NCI-H1417 treated with DMSO at 0.1 percent for 48 hours (cell line): ENCODE results near the gene HAUS7.

Experiments
- DNase-seq: peaks from one replicate; lab custom pipeline; 2025; lab: John Stamatoyannopoulos, UW

The HAUS7 gene

DNA sequence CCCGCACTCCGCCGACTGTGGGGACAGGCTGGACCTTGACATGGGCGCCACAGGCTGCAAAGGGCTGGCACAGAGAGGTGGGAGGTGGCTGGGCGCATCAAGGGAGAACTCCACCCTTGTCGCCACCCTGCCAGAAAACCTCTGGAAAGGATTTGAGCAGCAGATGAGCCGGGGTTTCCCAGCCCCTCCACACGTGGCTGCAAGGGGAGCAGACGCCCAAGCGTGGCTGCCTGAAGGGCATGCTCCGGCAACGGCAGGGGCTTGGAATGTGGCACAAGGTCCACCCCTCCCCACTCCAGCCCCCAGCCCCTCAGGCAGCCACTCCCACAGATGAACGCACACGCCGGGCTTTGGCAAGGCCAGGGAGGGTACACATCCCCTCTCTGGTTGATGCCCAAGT, 29.0 kb upstream of the HAUS7 start:
- DNase-seq, result no peak

- DNase-seq, result no peak
Measured at GRCh38 chrX:153498453-153498852, 28.1 kb upstream of the HAUS7 start.

DNA sequence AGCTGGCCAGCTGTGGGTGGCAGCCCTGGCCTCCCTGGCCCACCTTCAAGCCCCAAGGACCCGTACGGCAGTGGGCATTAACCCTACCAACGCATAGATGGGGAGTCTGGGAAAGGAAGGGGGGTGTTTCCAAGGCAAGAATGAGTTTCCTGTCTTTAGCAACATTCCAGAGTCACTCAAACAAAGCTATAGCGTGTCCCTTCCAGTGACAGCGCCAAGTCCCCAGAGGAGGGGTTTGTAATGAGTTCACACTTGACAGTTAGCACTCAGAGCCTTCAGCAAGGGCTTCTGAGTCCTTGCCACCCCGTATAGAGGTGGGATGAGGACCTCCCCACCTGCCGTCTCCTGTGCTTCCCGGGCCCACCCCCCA, 26.2 kb upstream of the HAUS7 start:
- DNase-seq, result no peak

- no peak for DNase-seq
Measured at GRCh38 chrX:153495903-153496589, 25.7 kb upstream of the HAUS7 start.

DNA sequence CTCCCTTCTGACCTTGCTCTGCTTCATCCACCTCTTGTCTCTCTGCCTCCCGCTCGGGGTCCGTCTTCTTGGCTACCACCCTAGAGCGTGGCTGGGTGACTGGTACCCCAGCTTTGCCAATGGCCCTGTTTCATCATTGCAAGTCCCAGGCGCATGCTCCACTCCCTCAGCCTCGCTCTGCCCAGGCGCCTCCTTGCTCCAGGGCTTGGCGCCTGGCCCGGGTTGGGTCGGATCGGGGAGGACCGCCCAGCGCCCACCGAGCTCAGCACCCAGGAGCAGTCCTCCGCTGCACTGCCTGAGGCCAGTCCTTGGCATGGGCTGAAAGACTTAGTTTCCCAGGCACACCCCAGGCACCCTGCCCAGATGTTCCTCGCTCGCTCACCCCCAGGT, 25.0 kb upstream of the HAUS7 start:
- DNase-seq, result no peak

DNA sequence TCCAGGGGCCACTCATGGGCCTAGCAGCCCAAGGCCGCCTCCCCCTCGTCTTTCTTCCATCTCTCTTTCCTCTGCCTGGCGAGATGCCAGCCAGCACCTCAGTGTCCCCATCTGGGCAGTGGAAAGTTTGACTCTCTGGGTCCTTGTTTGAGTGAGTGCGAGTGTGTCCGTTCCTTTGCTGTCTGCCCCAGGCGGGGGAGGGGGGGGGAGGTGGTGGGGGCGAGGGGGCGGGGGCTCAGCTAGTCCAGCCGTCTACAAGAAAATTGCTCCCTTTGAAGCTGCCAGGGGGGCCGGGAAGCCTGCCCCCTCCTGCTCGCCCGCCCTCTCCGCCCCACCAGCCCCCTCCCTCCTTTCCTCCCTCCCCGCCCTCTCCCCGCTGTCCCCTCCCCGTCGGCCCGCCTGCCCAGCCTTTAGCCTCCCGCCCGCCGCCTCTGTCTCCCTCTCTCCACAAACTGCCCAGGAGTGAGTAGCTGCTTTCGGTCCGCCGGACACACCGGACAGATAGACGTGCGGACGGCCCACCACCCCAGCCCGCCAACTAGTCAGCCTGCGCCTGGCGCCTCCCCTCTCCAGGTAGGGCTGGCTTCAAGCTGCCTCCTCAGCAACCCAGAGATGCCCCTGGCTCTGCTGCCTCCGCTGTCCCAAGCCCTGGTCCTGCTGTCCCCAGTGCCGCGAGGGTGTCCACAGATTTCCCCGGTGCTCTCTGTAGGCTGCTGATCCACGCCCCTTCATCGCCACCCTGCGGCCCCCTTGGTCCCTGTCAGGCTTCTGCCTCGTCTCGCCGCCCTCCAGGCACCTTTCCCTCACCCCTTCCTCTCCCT, 24.4 kb upstream of the HAUS7 start, which contains the start of gene BGN:
TSS of gene BGN (plus strand) at position 440 of the 821 bp plus-strand sequence. CDS start 9,652 bp downstream, outside the sequence.
- no peak for DNase-seq

DNA sequence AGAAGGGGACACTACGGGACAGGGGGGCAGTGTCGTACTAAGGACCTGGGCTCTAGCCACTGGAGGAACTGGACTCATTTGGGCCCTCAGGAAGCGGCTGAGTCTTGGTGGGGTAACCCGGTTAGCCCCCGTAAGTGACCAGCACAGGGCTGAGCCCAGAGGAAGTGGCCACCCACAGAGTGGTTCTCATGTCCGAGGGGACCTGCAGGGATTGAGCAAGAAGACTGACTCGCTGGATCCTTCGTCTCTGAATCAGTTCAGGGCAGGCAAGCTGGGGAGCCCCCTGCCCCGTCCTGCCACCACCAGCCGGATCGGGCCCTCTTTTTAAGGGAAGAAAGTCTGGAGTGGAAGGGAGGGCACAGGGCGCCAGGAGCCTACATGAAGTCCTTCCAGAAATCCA, 23.7 kb upstream of the HAUS7 start:
- DNase-seq, result no peak

DNA sequence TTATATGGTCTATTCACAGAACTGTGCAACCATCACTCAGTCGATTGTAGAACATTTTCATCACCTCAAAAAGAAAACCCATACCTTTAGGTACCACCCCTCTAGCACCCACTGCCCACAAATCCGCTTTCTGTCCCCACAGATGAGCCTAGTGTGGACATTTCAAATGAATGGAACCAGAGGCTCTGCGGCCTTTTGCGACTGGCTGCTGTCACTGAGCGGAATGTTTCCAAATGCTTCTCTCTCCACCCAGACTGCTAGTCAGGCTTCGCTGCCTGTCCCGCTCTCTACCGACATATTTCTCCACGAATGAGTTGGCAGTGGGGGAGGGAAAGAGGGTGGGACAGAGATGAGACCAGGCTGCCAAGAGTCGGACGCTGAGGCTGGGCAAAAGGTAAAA, 22.7 kb upstream of the HAUS7 start:
- no peak for DNase-seq

- no peak for DNase-seq
Measured at GRCh38 chrX:153492543-153492942, 22.2 kb upstream of the HAUS7 start.

DNA sequence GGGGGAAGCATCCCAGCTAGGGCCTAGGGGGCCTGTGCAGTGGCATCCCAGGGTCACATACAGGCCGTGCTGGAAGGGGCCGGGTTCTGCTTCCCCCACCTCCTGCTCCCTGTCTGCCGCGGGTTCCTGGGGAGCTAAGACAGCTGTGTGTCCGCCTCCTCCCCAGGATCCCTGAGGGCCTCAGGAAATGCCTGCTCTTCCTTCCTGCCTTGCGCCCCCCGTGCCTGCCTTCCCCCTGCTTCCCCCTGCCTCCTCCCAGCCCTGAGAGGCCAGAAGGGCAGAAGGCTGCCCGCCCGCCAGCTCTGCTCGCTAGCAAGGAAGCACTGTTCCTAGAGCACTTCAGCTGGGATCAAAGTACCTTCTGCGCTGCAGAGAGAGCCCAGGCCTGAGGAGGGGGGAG, 21.5 kb upstream of the HAUS7 start:
- no peak for DNase-seq

- no peak for DNase-seq
Measured at GRCh38 chrX:153491351-153491914, 21.1 kb upstream of the HAUS7 start.

DNA sequence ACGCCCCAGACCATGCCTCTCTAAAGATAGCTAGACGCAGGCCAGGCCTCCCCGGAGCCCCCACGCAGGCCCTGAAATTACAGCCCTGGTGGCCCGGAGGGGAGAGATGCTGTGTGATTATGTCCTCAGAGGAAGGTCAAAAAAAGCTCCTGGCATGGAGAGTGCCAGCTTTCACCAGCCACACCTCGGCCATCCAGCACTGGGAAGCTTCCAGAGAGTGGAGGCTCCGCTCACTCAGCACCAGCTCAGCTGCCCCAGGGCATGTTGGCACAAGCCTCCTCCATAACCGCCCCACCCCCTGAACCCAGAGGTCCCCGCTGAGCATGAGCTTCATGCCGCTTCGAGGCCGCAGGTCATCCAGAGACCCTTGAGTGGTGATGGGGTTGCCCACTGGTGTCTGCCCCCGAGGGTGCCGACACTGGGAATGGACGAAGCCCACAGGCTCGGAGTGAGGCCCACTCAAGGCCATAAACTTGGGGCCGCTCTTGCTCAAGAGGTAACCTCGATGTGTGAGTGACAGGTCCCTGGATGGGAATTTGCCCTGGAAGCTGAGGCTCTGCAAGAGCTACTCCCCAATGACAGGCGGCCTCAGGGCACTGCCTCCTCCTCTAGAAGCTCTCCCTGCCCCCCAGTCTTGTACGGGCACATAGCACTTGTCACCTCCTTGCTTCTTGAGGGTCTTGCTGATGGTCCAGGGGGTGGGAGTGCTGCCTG, 20.0 kb upstream of the HAUS7 start:
- DNase-seq, result no peak

DNA sequence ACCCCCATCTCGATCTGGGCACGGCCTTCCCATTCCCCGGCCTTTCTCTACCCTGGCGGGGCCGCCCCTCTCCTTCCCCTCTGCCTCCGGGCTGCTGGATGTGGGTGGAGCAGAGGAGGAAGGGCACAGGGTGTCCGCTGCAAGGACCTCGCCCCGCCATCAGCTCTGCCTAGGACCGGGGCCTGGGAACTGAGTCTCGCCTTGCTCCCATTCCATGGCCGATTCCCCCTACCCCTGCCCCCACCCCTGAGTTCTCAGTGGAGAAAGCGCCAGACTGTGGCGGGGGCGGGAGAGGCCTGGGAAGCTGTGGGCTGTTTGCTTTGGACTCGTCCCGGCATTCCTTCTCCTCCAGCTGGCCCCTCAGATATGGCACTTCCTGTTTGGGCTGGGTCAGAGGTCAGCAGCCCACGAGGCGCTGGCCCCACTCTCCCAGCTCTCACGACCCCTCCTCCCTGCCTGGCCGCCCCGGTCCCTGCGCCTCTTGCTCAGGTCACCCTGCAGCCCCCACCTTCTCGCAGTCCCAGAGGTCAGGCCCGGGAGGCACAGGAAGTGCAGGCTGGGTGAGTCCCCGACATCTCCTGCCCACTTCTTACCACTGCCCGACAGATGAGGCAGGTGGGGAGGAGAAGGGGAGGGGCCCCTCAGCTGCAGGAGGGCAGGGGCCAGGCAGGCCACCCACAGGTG, 18.0 kb upstream of the HAUS7 start:
- no peak for DNase-seq

- no peak for DNase-seq
Measured at GRCh38 chrX:153487590-153488071, 17.3 kb upstream of the HAUS7 start.

GRCh38 chrX:153486171-153486570, 15.8 kb upstream of the HAUS7 start:
- no peak for DNase-seq

DNA sequence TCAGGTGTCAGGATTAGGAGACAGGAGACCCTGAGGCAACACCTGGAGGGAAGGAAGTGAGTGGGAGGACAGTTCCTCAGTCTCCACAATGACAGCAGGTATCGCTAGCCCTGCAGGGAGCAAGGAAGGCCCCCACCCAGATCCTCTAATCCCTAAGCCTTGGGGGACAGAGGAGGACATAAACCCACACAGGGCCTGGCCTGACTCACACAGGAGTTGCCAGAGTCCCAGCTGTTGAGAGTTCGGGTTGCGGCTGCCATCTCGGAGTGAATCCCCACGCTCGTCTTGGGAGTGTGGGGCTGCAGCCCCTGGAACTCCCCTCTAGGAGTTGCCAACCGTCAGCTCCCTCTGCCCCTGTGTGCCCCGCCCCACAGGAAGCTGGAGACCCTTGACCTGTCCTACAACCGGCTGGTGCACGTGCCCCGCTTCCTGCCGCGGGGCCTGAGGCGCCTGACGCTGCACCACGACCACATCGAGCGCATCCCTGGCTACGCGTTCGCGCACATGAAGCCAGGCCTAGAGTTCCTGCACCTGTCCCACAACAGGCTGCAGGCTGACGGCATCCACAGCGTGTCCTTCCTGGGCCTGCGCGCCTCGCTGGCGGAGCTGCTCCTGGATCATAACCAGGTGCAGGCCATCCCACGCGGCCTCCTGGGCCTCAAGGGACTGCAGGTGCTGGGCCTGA, 15.2 kb upstream of the HAUS7 start:
- no peak for DNase-seq

DNA sequence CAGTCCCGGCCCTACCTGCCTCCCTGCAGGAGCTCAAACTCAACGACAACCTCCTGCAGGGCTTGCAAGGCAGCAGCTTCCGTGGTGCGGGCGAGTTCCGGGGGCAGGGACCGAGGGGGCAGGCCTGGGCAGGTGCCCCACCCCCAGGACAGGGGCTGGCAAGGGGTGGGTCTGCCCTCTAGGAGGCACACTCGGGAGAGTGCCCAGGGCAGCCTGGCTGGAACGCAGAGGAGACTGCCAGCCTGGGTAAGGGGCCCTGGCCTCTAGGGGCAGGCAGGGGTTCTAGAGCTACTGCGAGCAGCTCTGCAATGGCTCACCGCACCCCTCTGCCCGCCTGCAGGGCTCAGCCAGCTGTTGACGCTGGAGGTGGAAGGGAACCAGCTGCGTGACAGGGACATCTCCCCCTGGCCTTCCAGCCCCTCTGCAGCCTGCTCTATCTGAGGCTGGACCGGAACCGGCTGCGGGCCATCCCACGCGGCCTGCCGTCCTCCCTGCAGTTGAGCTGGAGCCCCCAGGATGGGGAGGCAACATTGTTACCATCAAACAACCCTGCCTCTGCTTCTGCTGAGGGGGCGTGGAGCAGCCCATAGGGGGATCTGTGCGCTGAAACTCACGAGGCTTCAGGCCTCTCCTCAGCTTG, 12.1 kb upstream of the HAUS7 start:
- no peak for DNase-seq

- no peak for DNase-seq
Measured at GRCh38 chrX:153481043-153481442, 10.7 kb upstream of the HAUS7 start.

- DNase-seq, result no peak
Measured at GRCh38 chrX:153478746-153479145, 8.4 kb upstream of the HAUS7 start.

DNA sequence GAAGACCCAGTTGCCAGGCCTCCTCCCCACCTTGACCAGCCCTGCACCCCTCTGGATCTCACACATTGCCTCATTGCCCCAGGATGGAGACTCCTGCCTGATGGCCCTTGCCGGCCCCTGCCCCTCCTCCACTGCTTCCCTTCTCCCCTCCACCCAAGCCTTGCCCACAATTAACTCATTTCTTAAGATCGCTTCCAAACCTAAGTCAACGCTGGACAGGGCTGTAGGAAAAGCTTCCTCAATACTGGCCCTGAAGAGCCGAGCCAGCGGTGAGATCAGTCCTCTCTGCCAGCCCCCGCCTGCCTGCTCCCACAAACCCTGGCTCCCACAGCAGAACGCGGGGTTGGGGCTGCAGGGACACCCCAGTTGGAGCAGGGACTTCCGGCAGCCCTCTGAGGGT, 7.5 kb upstream of the HAUS7 start:
- no peak for DNase-seq

- no peak for DNase-seq
Measured at GRCh38 chrX:153477364-153477857, 7.0 kb upstream of the HAUS7 start.
